SK-N-SH treated with all-trans-retinoic acid at 6 μM for 48 hours (cell line): ENCODE measurements around the gene SCGB1D1.

Experiments
- ATAC-seq: fragments of 200-7000 bp; cut with Tn5 transposase; 3 replicates; pipeline ENCODE4 v1.9.1; 2020; ENCODE audit warnings: mild to moderate bottlenecking, moderate library complexity
- ARNTL ChIP-seq: fragments of 450-650 bp; formaldehyde crosslinking; IDR thresholded peaks from 2 replicates; pipeline ENCODE4 v1.5.0; 2020; ENCODE audit warnings: low read depth, mild to moderate bottlenecking, moderate library complexity, borderline replicate concordance
- CSDC2 ChIP-seq: fragments of 250-450 bp; sonication (Bioruptor Pico); IDR thresholded peaks from 2 replicates; pipeline ENCODE4 v1.5.0; 2020; ENCODE audit warnings: mild to moderate bottlenecking, moderate library complexity
- GLIS3 ChIP-seq: fragments of 250-450 bp; sonication (Bioruptor Pico); IDR thresholded peaks from 2 replicates; pipeline ENCODE4 v1.5.0; 2020; ENCODE audit warnings: mild to moderate bottlenecking, moderate library complexity
- ISL1 ChIP-seq: fragments of 250-450 bp; sonication (Bioruptor Pico); IDR thresholded peaks from 2 replicates; pipeline ENCODE4 v2.1.2; 2022; ENCODE audit warnings: mild to moderate bottlenecking, moderate library complexity
- OSR1 ChIP-seq: fragments of 250-450 bp; sonication (Bioruptor Pico); IDR thresholded peaks from 2 replicates; pipeline ENCODE4 v1.8.0; 2022; ENCODE audit warnings: moderate library complexity, mild to moderate bottlenecking, inconsistent platforms
- RARB ChIP-seq: fragments of 250-450 bp; sonication (Bioruptor Pico); IDR thresholded peaks from 2 replicates; pipeline ENCODE4 v1.8.0; 2021; ENCODE audit warnings: mild to moderate bottlenecking, moderate library complexity
- SNAI2 ChIP-seq: fragments of 250-450 bp; sonication (Bioruptor Pico); IDR thresholded peaks from 2 replicates; pipeline ENCODE4 v1.5.0; 2020; ENCODE audit warnings: mild to moderate bottlenecking, moderate library complexity
- TCF4 ChIP-seq: fragments of 250-450 bp; sonication (Bioruptor Pico); IDR thresholded peaks from 2 replicates; pipeline ENCODE4 v1.8.0; 2021; ENCODE audit warnings: mild to moderate bottlenecking, moderate library complexity, borderline replicate concordance
- TOX ChIP-seq: fragments of 250-450 bp; sonication (Bioruptor Pico); IDR thresholded peaks from 2 replicates; pipeline ENCODE4 v1.8.0; 2021; ENCODE audit warnings: mild to moderate bottlenecking, moderate library complexity, borderline replicate concordance
- ZC3H10 ChIP-seq: fragments of 250-450 bp; sonication (Bioruptor Pico); IDR thresholded peaks from 2 replicates; pipeline ENCODE4 v1.5.1; 2021; ENCODE audit warnings: mild to moderate bottlenecking, moderate library complexity
- ZFP3 ChIP-seq: fragments of 250-450 bp; sonication (Bioruptor Pico); IDR thresholded peaks from 2 replicates; pipeline ENCODE4 v1.5.0; 2020; ENCODE audit warnings: mild to moderate bottlenecking, moderate library complexity
- ZFP30 ChIP-seq: fragments of 450-650 bp; formaldehyde crosslinking; IDR thresholded peaks from 2 replicates; pipeline ENCODE4 v1.5.0; 2022; ENCODE audit warnings: mild to moderate bottlenecking, moderate library complexity
- ZNF565 ChIP-seq: fragments of 450-650 bp; formaldehyde crosslinking; conservative IDR thresholded peaks from 2 replicates; pipeline ENCODE4 v1.5.0; 2020; ENCODE audit warnings: low read depth, mild to moderate bottlenecking, moderate library complexity
- ZNF70 ChIP-seq: fragments of 450-650 bp; formaldehyde crosslinking; IDR thresholded peaks from 2 replicates; pipeline ENCODE4 v1.5.0; 2020; ENCODE audit warnings: mild to moderate bottlenecking, moderate library complexity
- ZNF8 ChIP-seq: fragments of 450-650 bp; formaldehyde crosslinking; IDR thresholded peaks from 2 replicates; pipeline ENCODE4 v1.5.0; 2020; ENCODE audit warnings: mild to moderate bottlenecking, moderate library complexity
- TF ChIP-seq, protein P1 (sequence below): fragments of 250-450 bp; sonication (Bioruptor Pico); IDR thresholded peaks from 2 replicates; pipeline ENCODE4 v1.8.0; 2020; ENCODE audit warnings: mild to moderate bottlenecking, moderate library complexity, borderline replicate concordance
- TF ChIP-seq, protein P2 (sequence below): fragments of 250-450 bp; sonication (Bioruptor Pico); IDR thresholded peaks from 2 replicates; pipeline ENCODE4 v1.5.0; 2020; ENCODE audit warnings: mild to moderate bottlenecking, moderate library complexity
- TF ChIP-seq, protein P3 (sequence below): fragments of 250-450 bp; sonication (Bioruptor Pico); IDR thresholded peaks from 2 replicates; pipeline ENCODE4 v1.5.1; 2021; ENCODE audit warnings: mild to moderate bottlenecking, moderate library complexity
- TF ChIP-seq, protein P4 (sequence below): fragments of 250-450 bp; sonication (Bioruptor Pico); IDR thresholded peaks from 2 replicates; pipeline ENCODE4 v1.5.1; 2020; ENCODE audit warnings: low read depth, mild to moderate bottlenecking, moderate library complexity
- TF ChIP-seq, protein P5 (sequence below): fragments of 250-450 bp; sonication (Bioruptor Pico); IDR thresholded peaks from 2 replicates; pipeline ENCODE4 v1.8.0; 2021; ENCODE audit warnings: low read depth, mild to moderate bottlenecking, moderate library complexity, borderline replicate concordance

Gene SCGB1D1

DNA sequence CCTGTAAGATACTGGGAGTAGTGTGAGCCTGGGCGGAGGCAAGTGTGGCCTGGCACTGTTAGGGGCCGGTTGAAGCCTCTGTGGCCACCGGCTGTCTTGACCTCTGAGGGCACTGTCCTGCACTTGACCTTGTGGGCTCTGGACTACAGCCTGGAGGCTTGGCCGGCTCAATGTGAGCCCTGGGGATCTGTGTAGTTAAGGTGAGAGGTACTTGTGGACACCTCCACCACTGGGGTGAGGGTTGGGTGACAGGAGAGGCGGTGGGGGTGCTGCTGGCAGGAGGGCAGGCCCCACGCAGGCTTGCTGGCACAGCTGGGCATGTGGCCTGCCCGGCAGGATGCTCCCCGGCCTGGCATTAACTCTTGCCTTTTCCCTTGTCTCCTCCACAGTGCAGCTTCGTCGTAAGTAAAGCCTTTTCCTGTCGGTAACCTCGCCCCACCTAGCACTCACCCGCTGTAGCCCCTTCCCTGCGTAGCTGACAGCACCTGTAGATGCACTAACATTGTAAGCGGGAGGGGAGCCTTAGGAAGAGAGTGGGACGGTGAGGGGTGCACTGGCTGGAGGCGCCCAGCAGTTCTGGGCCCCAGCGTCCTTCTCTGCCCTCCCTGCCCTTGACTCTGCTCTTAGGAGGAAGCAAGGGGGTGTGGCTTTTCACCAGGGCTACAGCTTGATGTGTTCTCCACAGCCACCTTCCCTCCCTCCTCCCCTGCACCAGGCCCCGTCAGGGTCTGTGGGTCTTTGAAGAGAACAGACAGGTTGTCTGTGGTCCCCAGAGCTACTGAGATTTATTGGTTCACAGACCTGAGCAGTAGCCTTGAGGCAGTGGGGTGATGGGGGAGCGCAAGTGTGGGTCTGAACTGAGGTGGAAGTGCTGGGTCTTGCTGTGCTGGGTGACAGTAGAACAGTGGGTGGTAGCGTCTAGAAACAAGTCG lies 48.6 kb upstream of the SCGB1D1 start:
- ATAC-seq = no peak
- no peak for TF ChIP-seq RARB (CRISPR knock-in tag)
- no peak for TF ChIP-seq ZNF8 (CRISPR knock-in tag)
- TF ChIP-seq ZC3H10 = no peak
- TF ChIP-seq TCF4 (CRISPR knock-in tag) = no peak
- TF ChIP-seq ZFP30 = no peak
- TF ChIP-seq, protein P1, sequence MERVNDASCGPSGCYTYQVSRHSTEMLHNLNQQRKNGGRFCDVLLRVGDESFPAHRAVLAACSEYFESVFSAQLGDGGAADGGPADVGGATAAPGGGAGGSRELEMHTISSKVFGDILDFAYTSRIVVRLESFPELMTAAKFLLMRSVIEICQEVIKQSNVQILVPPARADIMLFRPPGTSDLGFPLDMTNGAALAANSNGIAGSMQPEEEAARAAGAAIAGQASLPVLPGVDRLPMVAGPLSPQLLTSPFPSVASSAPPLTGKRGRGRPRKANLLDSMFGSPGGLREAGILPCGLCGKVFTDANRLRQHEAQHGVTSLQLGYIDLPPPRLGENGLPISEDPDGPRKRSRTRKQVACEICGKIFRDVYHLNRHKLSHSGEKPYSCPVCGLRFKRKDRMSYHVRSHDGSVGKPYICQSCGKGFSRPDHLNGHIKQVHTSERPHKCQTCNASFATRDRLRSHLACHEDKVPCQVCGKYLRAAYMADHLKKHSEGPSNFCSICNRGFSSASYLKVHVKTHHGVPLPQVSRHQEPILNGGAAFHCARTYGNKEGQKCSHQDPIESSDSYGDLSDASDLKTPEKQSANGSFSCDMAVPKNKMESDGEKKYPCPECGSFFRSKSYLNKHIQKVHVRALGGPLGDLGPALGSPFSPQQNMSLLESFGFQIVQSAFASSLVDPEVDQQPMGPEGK = no peak
- no peak for TF ChIP-seq CSDC2
- TF ChIP-seq, protein P2, sequence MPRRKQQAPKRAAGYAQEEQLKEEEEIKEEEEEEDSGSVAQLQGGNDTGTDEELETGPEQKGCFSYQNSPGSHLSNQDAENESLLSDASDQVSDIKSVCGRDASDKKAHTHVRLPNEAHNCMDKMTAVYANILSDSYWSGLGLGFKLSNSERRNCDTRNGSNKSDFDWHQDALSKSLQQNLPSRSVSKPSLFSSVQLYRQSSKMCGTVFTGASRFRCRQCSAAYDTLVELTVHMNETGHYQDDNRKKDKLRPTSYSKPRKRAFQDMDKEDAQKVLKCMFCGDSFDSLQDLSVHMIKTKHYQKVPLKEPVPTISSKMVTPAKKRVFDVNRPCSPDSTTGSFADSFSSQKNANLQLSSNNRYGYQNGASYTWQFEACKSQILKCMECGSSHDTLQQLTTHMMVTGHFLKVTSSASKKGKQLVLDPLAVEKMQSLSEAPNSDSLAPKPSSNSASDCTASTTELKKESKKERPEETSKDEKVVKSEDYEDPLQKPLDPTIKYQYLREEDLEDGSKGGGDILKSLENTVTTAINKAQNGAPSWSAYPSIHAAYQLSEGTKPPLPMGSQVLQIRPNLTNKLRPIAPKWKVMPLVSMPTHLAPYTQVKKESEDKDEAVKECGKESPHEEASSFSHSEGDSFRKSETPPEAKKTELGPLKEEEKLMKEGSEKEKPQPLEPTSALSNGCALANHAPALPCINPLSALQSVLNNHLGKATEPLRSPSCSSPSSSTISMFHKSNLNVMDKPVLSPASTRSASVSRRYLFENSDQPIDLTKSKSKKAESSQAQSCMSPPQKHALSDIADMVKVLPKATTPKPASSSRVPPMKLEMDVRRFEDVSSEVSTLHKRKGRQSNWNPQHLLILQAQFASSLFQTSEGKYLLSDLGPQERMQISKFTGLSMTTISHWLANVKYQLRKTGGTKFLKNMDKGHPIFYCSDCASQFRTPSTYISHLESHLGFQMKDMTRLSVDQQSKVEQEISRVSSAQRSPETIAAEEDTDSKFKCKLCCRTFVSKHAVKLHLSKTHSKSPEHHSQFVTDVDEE (CRISPR knock-in tag) = no peak
- no peak for TF ChIP-seq ZFP3 (CRISPR knock-in tag)
- no peak for TF ChIP-seq ISL1
- TF ChIP-seq TOX (CRISPR knock-in tag) = no peak
- TF ChIP-seq ARNTL (CRISPR knock-in tag) = no peak
- no peak for TF ChIP-seq SNAI2 (CRISPR knock-in tag)
- TF ChIP-seq ZNF70 (CRISPR knock-in tag) = no peak
- TF ChIP-seq, protein P3, sequence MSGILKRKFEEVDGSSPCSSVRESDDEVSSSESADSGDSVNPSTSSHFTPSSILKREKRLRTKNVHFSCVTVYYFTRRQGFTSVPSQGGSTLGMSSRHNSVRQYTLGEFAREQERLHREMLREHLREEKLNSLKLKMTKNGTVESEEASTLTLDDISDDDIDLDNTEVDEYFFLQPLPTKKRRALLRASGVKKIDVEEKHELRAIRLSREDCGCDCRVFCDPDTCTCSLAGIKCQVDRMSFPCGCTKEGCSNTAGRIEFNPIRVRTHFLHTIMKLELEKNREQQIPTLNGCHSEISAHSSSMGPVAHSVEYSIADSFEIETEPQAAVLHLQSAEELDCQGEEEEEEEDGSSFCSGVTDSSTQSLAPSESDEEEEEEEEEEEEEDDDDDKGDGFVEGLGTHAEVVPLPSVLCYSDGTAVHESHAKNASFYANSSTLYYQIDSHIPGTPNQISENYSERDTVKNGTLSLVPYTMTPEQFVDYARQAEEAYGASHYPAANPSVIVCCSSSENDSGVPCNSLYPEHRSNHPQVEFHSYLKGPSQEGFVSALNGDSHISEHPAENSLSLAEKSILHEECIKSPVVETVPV (CRISPR knock-in tag) = no peak
- no peak for TF ChIP-seq GLIS3 (CRISPR knock-in tag)
- TF ChIP-seq, protein P4, sequence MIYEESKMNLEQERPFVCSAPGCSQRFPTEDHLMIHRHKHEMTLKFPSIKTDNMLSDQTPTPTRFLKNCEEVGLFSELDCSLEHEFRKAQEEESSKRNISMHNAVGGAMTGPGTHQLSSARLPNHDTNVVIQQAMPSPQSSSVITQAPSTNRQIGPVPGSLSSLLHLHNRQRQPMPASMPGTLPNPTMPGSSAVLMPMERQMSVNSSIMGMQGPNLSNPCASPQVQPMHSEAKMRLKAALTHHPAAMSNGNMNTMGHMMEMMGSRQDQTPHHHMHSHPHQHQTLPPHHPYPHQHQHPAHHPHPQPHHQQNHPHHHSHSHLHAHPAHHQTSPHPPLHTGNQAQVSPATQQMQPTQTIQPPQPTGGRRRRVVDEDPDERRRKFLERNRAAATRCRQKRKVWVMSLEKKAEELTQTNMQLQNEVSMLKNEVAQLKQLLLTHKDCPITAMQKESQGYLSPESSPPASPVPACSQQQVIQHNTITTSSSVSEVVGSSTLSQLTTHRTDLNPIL (CRISPR knock-in tag) = no peak

DNA sequence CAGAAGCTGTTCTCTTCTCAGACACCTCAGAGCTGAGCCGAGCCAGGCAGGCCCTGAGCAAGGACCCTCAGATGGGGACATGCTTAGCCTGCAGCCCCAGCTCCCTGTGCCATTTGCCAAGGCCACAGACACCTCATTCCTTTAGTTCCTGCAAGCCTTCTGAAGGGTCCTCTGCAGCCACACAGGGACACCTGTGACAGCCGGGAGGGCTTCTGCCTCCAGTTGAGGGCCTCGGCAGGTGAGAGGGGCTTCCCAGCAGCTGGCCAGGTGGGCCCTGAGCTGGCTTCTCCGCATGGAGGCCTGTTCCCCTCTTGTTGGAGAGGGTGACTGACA lies 48.0 kb upstream of the SCGB1D1 start:
- ATAC-seq = no peak
- no peak for TF ChIP-seq ZFP30
- TF ChIP-seq SNAI2 (CRISPR knock-in tag) = no peak
- no peak for TF ChIP-seq TOX (CRISPR knock-in tag)
- TF ChIP-seq, protein P3 (CRISPR knock-in tag) = no peak
- TF ChIP-seq CSDC2 = no peak
- TF ChIP-seq OSR1 = no peak
- TF ChIP-seq, protein P5, sequence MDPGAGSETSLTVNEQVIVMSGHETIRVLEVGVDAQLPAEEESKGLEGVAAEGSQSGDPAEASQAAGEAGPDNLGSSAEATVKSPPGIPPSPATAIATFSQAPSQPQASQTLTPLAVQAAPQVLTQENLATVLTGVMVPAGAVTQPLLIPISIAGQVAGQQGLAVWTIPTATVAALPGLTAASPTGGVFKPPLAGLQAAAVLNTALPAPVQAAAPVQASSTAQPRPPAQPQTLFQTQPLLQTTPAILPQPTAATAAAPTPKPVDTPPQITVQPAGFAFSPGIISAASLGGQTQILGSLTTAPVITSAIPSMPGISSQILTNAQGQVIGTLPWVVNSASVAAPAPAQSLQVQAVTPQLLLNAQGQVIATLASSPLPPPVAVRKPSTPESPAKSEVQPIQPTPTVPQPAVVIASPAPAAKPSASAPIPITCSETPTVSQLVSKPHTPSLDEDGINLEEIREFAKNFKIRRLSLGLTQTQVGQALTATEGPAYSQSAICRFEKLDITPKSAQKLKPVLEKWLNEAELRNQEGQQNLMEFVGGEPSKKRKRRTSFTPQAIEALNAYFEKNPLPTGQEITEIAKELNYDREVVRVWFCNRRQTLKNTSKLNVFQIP = no peak
- TF ChIP-seq ARNTL (CRISPR knock-in tag) = no peak
- TF ChIP-seq, protein P1 = no peak
- TF ChIP-seq ZNF565 (CRISPR knock-in tag) = no peak
- TF ChIP-seq ZNF70 (CRISPR knock-in tag) = no peak
- TF ChIP-seq, all 23 proteins: peak for 0
